ENCODE data around the gene STAB1.

STAB1 gene

DNA sequence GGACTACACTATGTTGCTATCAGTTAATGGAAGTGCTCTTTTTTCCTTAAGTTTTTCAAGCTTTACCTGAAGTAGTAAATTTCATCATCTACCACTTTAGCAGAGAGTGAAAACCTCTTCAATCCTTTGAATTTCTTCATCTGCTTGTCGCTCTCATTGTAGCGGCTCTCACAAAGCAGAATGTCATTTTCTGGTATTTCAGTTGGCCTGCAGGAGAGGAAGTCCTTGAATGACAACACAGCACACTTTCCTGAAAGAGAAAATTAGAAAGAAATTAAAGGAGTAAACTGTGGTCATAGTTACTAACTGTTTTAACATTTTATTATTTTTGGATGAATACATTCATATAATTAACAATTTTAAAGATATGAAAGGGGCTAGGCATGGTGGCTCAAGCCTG is 68.8 kb downstream of the STAB1 start:
- no peak for DNase-seq (ENCODE audit: low spot score)

DNA sequence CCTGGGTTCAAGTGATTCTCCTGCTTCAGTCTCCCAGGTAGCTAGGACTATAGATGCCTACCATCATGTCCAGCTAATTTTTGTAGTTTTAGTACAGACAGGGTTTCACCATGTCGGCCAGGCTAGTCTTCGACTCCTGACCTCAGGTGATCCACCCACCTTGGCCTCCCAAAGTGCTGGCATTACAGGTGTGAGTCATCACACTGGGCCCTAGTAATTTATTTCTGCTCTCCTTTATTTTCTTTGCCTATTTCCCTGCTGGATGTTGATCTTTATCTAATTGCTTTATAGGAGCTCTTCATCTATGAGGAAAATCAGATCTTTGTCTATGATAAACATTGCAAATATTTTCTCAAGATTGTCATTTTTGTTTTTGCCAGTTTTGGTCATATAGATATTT is 72.9 kb downstream of the STAB1 start:
- no peak for DNase-seq (ENCODE audit: low spot score)

DNA sequence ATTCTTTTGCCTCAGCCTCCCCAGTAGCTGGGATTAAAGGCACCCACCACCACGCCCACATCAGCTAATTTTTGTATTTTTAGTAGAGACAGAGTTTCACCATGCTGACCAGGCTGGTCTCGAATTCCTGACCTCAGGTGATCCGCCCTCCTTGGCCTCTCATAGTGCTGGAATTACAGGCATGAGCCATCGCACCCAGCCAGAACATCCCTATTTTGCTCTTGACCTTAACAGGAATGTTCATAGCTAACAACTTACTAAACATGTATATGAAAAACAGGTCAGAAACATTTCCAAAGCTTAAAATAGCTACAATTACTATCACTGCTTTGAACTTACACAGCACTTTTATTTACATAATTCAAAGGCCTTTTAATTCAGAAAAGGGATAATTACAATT is 74.9 kb downstream of the STAB1 start:
- DNase-seq (ENCODE audit: low spot score), result peak; percentile 15

DNA sequence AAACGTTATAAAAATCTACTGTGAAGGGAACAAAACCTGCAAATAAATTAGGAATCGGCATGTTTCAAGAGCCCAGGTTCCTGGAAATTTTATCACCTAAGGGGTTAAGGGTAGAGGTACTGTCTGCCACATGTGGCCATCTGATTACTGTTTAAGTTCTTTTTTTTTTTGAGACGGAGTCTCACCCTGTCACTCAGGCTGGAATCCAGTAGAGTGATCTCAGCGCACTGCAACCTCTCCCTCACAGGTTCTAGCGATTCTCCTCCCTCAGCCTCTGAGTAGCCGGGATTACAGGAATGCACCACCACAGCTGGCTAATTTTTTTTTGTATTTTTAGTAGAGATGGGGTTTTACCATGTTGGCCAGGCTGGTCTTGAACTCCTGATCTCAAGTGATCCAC is 77.1 kb downstream of the STAB1 start:
- DNase-seq (ENCODE audit: low spot score), result no peak
